Hematopoietic multipotent progenitor cell treated with erythropoietin and hydrocortisone succinate and interleukin-3 and kit ligand, for 6 days (in vitro differentiated cells): ENCODE data around the gene FURIN.
"Not testable (repeated sequence)": the region's sequence is repeated elsewhere in the genome, so short reads cannot be mapped to it uniquely, and the experiment has no call there.

ENCODE experiments used
- DNase-seq: peaks from one replicate; pipeline ENCODE4 v3.0.0-alpha.2; 2015

FURIN gene

GRCh38 chr15:90845201-90845949 lies 23.0 kb upstream of the FURIN start:
- DNase-seq = peak; percentile 69

- not testable (repeated sequence) for DNase-seq
These were observed 19.0 kb upstream of the FURIN start for GRCh38 chr15:90849424-90849823.

- DNase-seq = no peak
These were observed 17.3 kb upstream of the FURIN start for GRCh38 chr15:90851114-90851513.

GRCh38 chr15:90851940-90852339 lies 16.4 kb upstream of the FURIN start:
- DNase-seq = no peak

GRCh38 chr15:90855139-90855538 lies 13.2 kb upstream of the FURIN start:
- no peak for DNase-seq

GRCh38 chr15:90857337-90857736 lies 11.1 kb upstream of the FURIN start:
- no peak for DNase-seq

- no peak for DNase-seq
These were observed 10.4 kb upstream of the FURIN start for GRCh38 chr15:90857883-90858443.

- DNase-seq = no peak
These were observed 8.9 kb upstream of the FURIN start for GRCh38 chr15:90859234-90860131.

GRCh38 chr15:90860450-90860849 lies 7.9 kb upstream of the FURIN start:
- DNase-seq = no peak

- no peak for DNase-seq
These were observed 7.3 kb upstream of the FURIN start for GRCh38 chr15:90860942-90861675.

- no peak for DNase-seq
These were observed 5.9 kb upstream of the FURIN start for GRCh38 chr15:90862487-90862886.

GRCh38 chr15:90862964-90863778 lies 5.2 kb upstream of the FURIN start:
- DNase-seq = peak; percentile 62

GRCh38 chr15:90863987-90864386 lies 4.4 kb upstream of the FURIN start:
- no peak for DNase-seq

- DNase-seq = no peak
These were observed 3.9 kb upstream of the FURIN start for GRCh38 chr15:90864507-90864906.

GRCh38 chr15:90865702-90866101 lies 2.7 kb upstream of the FURIN start:
- no peak for DNase-seq

GRCh38 chr15:90866161-90866715 lies 2.1 kb upstream of the FURIN start:
- DNase-seq = no peak

- DNase-seq = no peak
These were observed 1.6 kb upstream of the FURIN start for GRCh38 chr15:90866800-90867199.

- peak; percentile 87 for DNase-seq
These were observed 753 bp downstream of the FURIN start for GRCh38 chr15:90869140-90869541.

GRCh38 chr15:90869601-90870353 lies 1.4 kb downstream of the FURIN start:
- DNase-seq = peak; percentile 86

GRCh38 chr15:90870354-90871138 lies 2.2 kb downstream of the FURIN start:
- peak; percentile 51 for DNase-seq
